Neural cell (in vitro differentiated cells): ENCODE measurements around the gene HDAC7. TPM values are rescaled to one million over a fixed set of nuclear protein-coding genes. Genes with fewer than 3 reads are reported as not detected.

ENCODE experiments used
- H2AFZ ChIP-seq: fragments of 200-600, 300-800 bp; sonication (generic), shearing (Covaris generic); 2 replicates; pipeline ENCODE4 v1.6.0; 2014; ENCODE audit warnings: low read depth, mild to moderate bottlenecking, antibody characterized with exemption, low read length, moderate library complexity
- H3F3A ChIP-seq: fragments of 200-600 bp; shearing (Covaris generic); 2 replicates; pipeline ENCODE4 v1.6.1; 2016; ENCODE audit warnings: mild to moderate bottlenecking, moderate library complexity, mixed read lengths, antibody characterized with exemption, low read length; ENCODE audit not compliant: insufficient read depth, poor library complexity, severe bottlenecking
- H3K27ac ChIP-seq: fragments of 200-600, 300-800 bp; sonication (generic), shearing (Covaris generic); 2 replicates; pipeline ENCODE4 v1.5.1; 2014; ENCODE audit warnings: mild to moderate bottlenecking, low read length, moderate library complexity
- H3K27me3 ChIP-seq: fragments of 300-800, 200-600 bp; sonication (generic), shearing (Covaris generic); 2 replicates; pipeline ENCODE4 v1.6.0; 2014; ENCODE audit warnings: mild to moderate bottlenecking, low read depth, low read length, moderate library complexity; ENCODE audit not compliant: insufficient read depth
- H3K36me3 ChIP-seq: fragments of 300-800, 200-600 bp; sonication (generic), shearing (Covaris generic); 2 replicates; pipeline ENCODE4 v1.5.1; 2014; ENCODE audit warnings: mild to moderate bottlenecking, antibody characterized with exemption, low read length, moderate library complexity; ENCODE audit not compliant: insufficient read depth
- H3K4me2 ChIP-seq: fragments of 300-800, 200-600 bp; sonication (generic), shearing (Covaris generic); 2 replicates; pipeline ENCODE4 v1.6.0; 2014; ENCODE audit warnings: mild to moderate bottlenecking, low read length
- H3K4me3 ChIP-seq: fragments of 300-800, 200-600 bp; sonication (generic), shearing (Covaris generic); 2 replicates; pipeline ENCODE4 v1.5.1; 2014; ENCODE audit warnings: mild to moderate bottlenecking, low read length, moderate library complexity
- H3K79me2 ChIP-seq: fragments of 200-600 bp; shearing (Covaris generic); replicated peaks from 2 replicates; pipeline ENCODE4 v1.6.0; 2014; ENCODE audit warnings: mild to moderate bottlenecking, low read length, moderate library complexity; ENCODE audit not compliant: insufficient read depth
- H3K9ac ChIP-seq: fragments of 300-800, 200-600 bp; sonication (generic), shearing (Covaris generic); 2 replicates; pipeline ENCODE4 v1.6.1; 2016; ENCODE audit warnings: mild to moderate bottlenecking, low read length, mixed read lengths
- H3K9me2 ChIP-seq: fragments of 200-600 bp; shearing (Covaris generic); 2 replicates; pipeline ENCODE4 v1.6.1; 2016; ENCODE audit warnings: mild to moderate bottlenecking, low read length, mixed read lengths; ENCODE audit not compliant: insufficient read depth
- H3K9me3 ChIP-seq: fragments of 200-600, 300-800 bp; sonication (generic), shearing (Covaris generic); 2 replicates; pipeline ENCODE4 v1.6.1; 2016; ENCODE audit warnings: mild to moderate bottlenecking, mixed run types, low read length, moderate library complexity, mixed read lengths
- H4K20me1 ChIP-seq: fragments of 200-600 bp; shearing (Covaris generic); 2 replicates; pipeline ENCODE4 v1.6.1; 2016; ENCODE audit warnings: mild to moderate bottlenecking, mixed run types; ENCODE audit not compliant: insufficient read depth
- EP300 ChIP-seq: fragments of 450-650 bp; conservative IDR thresholded peaks from 2 replicates; pipeline ENCODE4 v1.6.1; 2014; ENCODE audit warnings: antibody characterized with exemption, mild to moderate bottlenecking, moderate library complexity; ENCODE audit not compliant: poor library complexity, severe bottlenecking
- EZH2 ChIP-seq: fragments of 200-600, 300-800 bp; shearing (Covaris generic), sonication (generic); IDR thresholded peaks from 2 replicates; pipeline ENCODE4 v1.6.1; 2014; ENCODE audit warnings: antibody characterized with exemption, low read length, borderline replicate concordance, mild to moderate bottlenecking; ENCODE audit not compliant: insufficient read depth, poor library complexity, severe bottlenecking
- MXI1 ChIP-seq: fragments of 450-650 bp; conservative IDR thresholded peaks from 2 replicates; pipeline ENCODE4 v1.6.1; 2014; ENCODE audit warnings: antibody characterized with exemption, mild to moderate bottlenecking; ENCODE audit not compliant: poor library complexity, severe bottlenecking
- POLR2AphosphoS5 ChIP-seq: IDR thresholded peaks from 2 replicates; pipeline ENCODE4 v1.6.1; 2012
- RAD21 ChIP-seq: fragments of 450-650 bp; conservative IDR thresholded peaks from 2 replicates; pipeline ENCODE4 v1.6.1; 2014; ENCODE audit warnings: antibody characterized with exemption, mild to moderate bottlenecking, moderate library complexity
- SMC3 ChIP-seq: fragments of 450-650 bp; conservative IDR thresholded peaks from 2 replicates; pipeline ENCODE4 v1.6.1; 2014; ENCODE audit warnings: antibody characterized with exemption, mild to moderate bottlenecking, moderate library complexity; ENCODE audit not compliant: poor library complexity
- TAF1 ChIP-seq: IDR thresholded peaks from 2 replicates; pipeline ENCODE4 v1.6.1; 2012; ENCODE audit warnings: low read depth
- polyA plus RNA-seq: library from polyadenylated mRNA; depleted of rRNA; stranded (reverse); fragments of >200 nt; gene quantifications from 2 replicates; pipeline ENCODE4 v1.2.3, GENCODE V29; 2014
- TF ChIP-seq, protein P1 (sequence below): IDR thresholded peaks from 2 replicates; pipeline ENCODE4 v1.6.1; 2012; ENCODE audit warnings: borderline replicate concordance
- TF ChIP-seq, protein P2 (sequence below): fragments of 450-650 bp; IDR thresholded peaks from 2 replicates; pipeline ENCODE4 v1.5.1; 2014; ENCODE audit warnings: antibody characterized with exemption, mild to moderate bottlenecking, moderate library complexity; ENCODE audit not compliant: poor library complexity, severe bottlenecking

The HDAC7 gene
- polyA plus RNA-seq, 1 donor from 2014 or later, result 30.2 TPM

- no peak for TF ChIP-seq EP300
- TF ChIP-seq MXI1, result no peak
Measured at GRCh38 chr12:47854531-47854930, 34.8 kb upstream of the HDAC7 start (continued).

DNA sequence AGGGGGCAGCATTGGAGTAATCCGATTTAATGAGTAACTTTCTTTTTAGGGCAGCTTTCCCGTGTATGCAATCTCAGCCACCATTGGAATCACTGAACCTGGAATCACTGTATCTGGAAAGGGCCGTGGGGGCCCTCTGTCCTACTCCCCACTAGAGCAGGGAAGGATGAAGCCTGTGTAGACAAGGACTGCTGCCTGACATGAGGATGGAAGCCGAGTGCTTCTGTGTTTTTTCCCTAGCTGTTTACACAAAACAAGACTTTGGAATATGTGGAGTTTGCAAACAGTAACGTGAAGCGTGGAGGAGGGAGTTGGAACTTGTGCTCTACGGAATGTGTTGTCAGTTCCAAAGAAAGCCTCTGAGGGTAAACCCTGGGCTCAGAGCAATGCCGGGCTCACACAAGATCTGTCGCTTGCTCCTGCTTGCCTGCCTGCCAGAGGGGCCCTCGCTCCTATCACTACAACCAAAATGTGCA, 32.4 kb upstream of the HDAC7 start:
- Histone ChIP-seq H3K4me3 (no peak overlapping the region), H3K79me2 (no peaks in the 10 kb centered on the region), H3K36me3 (no peaks in the 10 kb centered on the region), H3K27ac (no peak overlapping the region), H2AFZ (no peak overlapping the region), H3K27me3 (no peaks in the 10 kb centered on the region), H3K9ac (no peak overlapping the region), H3K9me3 (no peaks in the 10 kb centered on the region), H4K20me1 (no peaks in the 10 kb centered on the region), H3F3A (no peaks in the 10 kb centered on the region), H3K9me2 (no peaks in the 10 kb centered on the region), H3K4me2 (no peak overlapping the region)
- TF ChIP-seq TAF1, result no peak
- TF ChIP-seq, protein P1, sequence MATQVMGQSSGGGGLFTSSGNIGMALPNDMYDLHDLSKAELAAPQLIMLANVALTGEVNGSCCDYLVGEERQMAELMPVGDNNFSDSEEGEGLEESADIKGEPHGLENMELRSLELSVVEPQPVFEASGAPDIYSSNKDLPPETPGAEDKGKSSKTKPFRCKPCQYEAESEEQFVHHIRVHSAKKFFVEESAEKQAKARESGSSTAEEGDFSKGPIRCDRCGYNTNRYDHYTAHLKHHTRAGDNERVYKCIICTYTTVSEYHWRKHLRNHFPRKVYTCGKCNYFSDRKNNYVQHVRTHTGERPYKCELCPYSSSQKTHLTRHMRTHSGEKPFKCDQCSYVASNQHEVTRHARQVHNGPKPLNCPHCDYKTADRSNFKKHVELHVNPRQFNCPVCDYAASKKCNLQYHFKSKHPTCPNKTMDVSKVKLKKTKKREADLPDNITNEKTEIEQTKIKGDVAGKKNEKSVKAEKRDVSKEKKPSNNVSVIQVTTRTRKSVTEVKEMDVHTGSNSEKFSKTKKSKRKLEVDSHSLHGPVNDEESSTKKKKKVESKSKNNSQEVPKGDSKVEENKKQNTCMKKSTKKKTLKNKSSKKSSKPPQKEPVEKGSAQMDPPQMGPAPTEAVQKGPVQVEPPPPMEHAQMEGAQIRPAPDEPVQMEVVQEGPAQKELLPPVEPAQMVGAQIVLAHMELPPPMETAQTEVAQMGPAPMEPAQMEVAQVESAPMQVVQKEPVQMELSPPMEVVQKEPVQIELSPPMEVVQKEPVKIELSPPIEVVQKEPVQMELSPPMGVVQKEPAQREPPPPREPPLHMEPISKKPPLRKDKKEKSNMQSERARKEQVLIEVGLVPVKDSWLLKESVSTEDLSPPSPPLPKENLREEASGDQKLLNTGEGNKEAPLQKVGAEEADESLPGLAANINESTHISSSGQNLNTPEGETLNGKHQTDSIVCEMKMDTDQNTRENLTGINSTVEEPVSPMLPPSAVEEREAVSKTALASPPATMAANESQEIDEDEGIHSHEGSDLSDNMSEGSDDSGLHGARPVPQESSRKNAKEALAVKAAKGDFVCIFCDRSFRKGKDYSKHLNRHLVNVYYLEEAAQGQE, result no peak
- no peak for TF ChIP-seq RAD21
- TF ChIP-seq EP300, result no peak
- TF ChIP-seq SMC3, result no peak
- no peak for TF ChIP-seq POLR2AphosphoS5
- no peak for TF ChIP-seq EZH2
- TF ChIP-seq, protein P2, sequence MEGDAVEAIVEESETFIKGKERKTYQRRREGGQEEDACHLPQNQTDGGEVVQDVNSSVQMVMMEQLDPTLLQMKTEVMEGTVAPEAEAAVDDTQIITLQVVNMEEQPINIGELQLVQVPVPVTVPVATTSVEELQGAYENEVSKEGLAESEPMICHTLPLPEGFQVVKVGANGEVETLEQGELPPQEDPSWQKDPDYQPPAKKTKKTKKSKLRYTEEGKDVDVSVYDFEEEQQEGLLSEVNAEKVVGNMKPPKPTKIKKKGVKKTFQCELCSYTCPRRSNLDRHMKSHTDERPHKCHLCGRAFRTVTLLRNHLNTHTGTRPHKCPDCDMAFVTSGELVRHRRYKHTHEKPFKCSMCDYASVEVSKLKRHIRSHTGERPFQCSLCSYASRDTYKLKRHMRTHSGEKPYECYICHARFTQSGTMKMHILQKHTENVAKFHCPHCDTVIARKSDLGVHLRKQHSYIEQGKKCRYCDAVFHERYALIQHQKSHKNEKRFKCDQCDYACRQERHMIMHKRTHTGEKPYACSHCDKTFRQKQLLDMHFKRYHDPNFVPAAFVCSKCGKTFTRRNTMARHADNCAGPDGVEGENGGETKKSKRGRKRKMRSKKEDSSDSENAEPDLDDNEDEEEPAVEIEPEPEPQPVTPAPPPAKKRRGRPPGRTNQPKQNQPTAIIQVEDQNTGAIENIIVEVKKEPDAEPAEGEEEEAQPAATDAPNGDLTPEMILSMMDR, result no peak
- no peak for TF ChIP-seq MXI1

DNA sequence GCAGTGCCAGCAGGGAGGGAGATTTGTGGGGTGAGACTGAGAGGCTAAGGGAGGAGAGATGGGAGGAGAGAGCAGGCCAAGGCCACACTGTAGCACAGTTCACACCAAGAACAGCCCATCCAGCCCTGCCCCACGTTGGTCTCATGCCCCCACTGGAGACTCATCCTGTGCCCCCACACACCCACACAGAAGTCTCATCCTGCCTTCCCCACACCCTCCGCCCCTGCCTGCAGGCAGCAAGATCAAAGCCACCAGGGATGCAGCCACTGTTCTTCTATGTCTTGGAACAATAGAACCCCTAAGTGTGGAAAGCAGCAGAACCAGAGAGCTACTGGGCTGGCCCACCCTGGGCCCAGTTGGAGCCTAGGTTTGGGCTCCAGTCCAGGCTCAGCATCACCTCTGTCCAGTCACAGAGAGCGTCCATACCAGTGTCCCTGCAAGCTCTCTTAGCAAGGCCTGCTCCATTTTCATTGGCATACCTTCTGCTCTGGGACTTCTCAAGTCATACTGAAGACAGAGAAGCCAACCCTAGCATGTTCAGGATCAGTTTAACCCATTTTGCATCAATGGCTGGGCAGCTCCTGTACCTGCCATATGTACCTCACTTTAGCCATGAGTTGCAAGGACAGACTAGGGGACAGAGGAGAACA, 31.7 kb upstream of the HDAC7 start:
- Histone ChIP-seq H3K9me3 (no peaks in the 10 kb centered on the region), H3K27ac (no peak overlapping the region), H3F3A (no peaks in the 10 kb centered on the region), H3K4me3 (no peak overlapping the region), H3K36me3 (no peaks in the 10 kb centered on the region), H3K9me2 (no peaks in the 10 kb centered on the region), H4K20me1 (no peaks in the 10 kb centered on the region), H3K27me3 (no peaks in the 10 kb centered on the region), H3K4me2 (no peak overlapping the region), H3K9ac (no peak overlapping the region), H3K79me2 (no peaks in the 10 kb centered on the region), H2AFZ (no peak overlapping the region)
- TF ChIP-seq TAF1, result no peak
- TF ChIP-seq RAD21, result no peak
- TF ChIP-seq SMC3, result no peak
- TF ChIP-seq EZH2, result no peak
- TF ChIP-seq, protein P1, result no peak
- no peak for TF ChIP-seq MXI1
- no peak for TF ChIP-seq EP300
- TF ChIP-seq, protein P2, result no peak
- TF ChIP-seq POLR2AphosphoS5, result no peak
